Stimulated activated CD4-positive, alpha-beta T cell treated with anti-CD3 and anti-CD28 coated beads, Interleukin-12 subunit alpha, Interleukin-12 subunit beta, amount 100 ng/mL, for 4 hours (primary cell): ENCODE measurements around the gene STAG1.
"Not testable (repeated sequence)": the region's sequence is repeated elsewhere in the genome, so short reads cannot be mapped to it uniquely, and the experiment has no call there.

Experiments used
- DNase-seq: peaks from one replicate; pipeline ENCODE4 v3.0.0-alpha.2; 2020

STAG1 gene

GRCh38 chr3:136490646-136491405, 261.4 kb downstream of the STAG1 start:
- DNase-seq: no peak

GRCh38 chr3:136485777-136486176, 266.4 kb downstream of the STAG1 start:
- DNase-seq: no peak

- no peak for DNase-seq
Observed at GRCh38 chr3:136476280-136476679, 275.9 kb downstream of the STAG1 start.

DNA sequence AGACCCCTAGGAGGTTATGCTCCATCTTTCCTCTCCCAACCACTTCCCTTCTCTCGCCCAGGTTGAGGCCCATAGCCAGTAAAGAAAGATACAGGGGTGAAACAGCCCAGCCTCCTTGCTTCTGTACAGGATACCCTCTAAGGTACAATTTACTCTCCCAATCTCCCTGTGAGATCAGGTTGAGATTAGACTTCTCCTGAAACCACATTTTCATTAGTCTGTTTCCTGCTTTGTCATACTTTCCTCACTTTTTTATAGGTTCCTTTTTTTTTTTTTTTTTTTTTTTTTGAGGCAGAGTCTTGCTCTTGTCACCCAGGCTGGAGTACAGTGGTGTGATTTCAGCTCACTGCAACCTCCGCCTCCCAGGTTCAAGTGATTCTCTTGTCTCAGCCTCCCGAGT, 277.3 kb downstream of the STAG1 start:
- DNase-seq: not testable (repeated sequence)

DNA sequence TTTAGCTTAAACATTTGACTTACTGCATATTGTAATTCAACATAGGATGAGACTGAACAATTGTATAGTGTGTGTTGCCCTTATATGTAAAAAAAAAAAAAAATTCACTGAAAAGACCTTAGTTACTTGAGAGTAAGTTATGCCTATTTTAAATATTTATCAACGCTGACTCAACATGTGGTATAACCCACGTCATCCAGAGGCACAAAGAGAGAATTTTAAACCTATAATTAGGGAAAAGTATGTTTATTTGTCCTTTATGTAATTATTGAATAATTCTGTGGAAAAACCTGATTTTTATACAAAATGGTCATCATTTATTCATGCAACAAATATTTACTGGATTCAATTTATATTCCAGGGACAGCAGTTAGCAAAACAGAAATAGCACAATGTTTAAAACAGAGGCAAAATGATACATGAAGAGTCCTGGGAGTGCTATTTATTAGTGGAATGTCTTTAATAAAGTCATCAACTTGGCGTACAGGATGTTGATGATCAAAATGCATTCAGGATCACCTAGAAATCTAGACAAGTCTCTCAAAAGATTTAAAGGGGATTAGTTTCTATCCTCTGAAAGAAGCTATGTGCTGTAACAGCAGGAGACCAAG, 278.4 kb downstream of the STAG1 start:
- DNase-seq: no peak

DNA sequence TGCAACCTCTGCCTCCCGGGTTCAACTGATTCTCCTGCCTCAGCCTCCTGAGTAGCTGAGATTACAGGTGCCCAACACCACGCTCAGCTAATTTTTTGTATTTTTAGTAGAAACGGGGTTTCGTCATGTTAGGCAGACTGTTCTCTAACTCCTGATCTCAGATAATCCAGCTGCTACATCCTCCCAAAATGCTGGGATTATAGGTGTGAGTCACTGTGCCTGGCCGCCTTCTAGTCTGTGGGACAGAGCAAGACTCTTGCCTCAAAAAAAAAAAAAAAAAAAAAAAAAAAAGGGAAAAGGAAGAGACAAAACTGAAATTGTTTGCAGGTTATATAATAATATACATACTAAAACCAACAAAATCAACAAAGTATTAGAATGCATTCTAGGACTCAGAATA, 286.9 kb downstream of the STAG1 start:
- no peak for DNase-seq

- DNase-seq: no peak
Observed at GRCh38 chr3:136464502-136464901, 287.7 kb downstream of the STAG1 start.

- DNase-seq: no peak
Observed at GRCh38 chr3:136463170-136463569, 289.0 kb downstream of the STAG1 start.

GRCh38 chr3:136457793-136458192, 294.4 kb downstream of the STAG1 start:
- no peak for DNase-seq

GRCh38 chr3:136456196-136456595, 296.0 kb downstream of the STAG1 start:
- DNase-seq: no peak

- DNase-seq: no peak
Observed at GRCh38 chr3:136444581-136444980, 307.6 kb downstream of the STAG1 start.

GRCh38 chr3:136437043-136437442, 315.1 kb downstream of the STAG1 start:
- DNase-seq: no peak

- DNase-seq: no peak
Observed at GRCh38 chr3:136434429-136434828, 317.7 kb downstream of the STAG1 start.

DNA sequence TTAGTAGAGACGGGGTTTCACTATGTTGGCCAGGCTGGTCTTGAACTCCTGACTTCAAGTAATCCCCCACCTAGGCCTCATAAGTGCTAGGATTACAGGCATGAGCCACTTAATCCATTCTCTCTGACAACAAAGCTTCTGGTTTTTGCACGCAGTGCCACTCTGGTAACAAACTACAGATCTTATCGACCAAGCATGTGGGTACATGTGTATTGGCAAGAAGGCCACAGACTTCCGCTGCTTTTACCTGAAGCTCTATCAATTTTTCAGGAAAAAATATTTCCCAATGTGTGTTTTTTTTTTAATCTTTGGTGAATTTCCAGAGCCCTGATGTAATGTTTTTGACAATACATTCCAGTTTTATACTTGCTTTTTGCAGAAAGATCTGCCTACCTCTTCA, 319.5 kb downstream of the STAG1 start:
- DNase-seq: no peak

- no peak for DNase-seq
Observed at GRCh38 chr3:136428167-136428566, 324.0 kb downstream of the STAG1 start.

GRCh38 chr3:136427236-136427635, 324.9 kb downstream of the STAG1 start:
- DNase-seq: no peak

GRCh38 chr3:136414476-136414875, 337.7 kb downstream of the STAG1 start:
- no peak for DNase-seq

DNA sequence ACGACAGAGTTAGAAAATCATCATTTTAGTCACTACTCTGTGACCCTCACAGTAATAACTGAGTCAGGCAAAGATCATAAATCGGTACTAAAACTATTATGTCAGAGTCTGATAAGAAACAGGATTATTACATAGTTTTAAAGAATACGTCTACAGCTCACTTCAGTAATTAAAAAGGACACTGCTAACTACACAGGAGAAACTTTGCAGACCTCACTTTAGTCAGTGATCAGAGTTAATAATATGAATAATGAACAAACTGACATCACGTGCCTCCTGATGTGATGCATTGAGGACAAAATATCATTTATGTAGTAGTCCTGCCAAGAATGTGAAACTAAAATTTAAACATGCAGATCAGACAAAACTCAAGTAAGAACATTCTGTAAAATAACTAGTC, 339.9 kb downstream of the STAG1 start:
- DNase-seq: no peak

DNA sequence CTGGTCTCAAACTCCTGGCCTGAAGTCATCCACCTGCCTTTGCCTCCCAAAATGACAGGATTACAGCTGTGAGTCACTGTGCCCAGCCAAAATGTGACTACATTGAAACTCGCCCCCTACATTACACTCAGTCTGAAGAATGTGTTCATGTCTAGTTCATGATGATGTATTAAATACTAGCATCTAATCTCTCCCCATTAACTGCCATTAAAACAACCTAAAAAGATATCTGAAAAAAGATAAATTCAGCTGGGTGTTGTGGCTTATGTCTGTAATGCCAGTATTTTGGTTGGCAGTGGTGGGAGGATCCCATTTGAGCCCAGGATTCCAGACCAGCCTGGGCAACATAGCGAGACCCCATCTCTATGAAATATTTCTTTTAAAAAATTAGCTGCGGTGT, 342.6 kb downstream of the STAG1 start:
- DNase-seq: no peak

GRCh38 chr3:136404056-136404455, 348.1 kb downstream of the STAG1 start:
- DNase-seq: no peak

DNA sequence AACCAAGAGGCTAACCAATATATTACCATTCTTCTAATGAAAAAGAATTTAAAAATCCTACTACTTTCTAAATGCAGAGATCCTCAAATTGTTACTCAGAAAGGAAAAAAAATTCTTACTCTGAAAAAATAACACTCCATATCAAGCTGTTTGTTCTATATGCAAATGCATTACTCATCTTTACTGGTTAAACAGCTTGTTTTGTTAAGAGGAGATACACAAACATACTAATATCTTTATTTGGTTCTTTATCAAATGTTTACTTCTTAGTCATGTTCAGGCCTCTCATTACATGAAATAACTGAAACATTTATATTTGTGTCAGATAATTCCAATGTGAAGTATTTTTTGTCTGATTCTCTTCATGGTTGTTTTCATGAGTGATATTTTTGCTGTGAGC, 355.3 kb downstream of the STAG1 start:
- no peak for DNase-seq

GRCh38 chr3:136390574-136390973, 361.6 kb downstream of the STAG1 start:
- no peak for DNase-seq

DNA sequence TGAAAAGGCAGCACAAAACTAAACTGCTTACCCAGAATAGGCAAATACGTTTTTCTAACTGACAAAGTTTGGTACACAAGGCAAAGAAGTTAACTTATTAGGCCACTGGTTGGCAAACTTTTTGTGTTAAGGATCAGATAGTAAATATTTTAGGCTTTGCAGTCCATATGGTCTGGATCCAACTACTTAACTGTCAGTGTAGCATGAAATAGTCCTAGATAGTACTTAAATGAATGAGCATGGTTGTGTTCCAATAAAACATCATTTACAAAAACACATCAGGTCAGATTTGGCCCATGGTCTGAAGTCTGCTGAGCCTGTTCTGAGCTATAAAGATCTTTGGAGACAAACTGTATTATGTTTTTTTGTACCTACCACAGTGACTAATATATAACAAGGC, 365.1 kb downstream of the STAG1 start:
- DNase-seq: no peak

DNA sequence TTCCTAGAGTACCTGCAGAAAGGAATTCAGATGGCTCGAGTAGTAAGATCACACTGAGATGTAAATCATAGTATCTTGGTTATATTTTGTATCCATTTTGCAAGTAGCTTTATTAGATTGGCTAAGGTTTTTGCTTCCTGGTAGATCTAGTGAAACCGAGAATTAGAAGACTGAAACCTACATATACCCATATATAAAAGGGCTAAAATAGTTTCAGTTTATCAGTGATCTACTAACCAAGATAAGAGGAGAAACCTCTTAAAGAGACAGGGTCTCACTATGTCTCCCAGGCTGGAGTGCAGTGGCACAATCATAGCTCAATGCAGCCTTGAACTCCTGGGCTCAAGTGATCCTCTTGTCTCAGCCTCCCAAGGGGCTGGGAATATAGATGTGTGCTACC, 366.7 kb downstream of the STAG1 start:
- DNase-seq: no peak

DNA sequence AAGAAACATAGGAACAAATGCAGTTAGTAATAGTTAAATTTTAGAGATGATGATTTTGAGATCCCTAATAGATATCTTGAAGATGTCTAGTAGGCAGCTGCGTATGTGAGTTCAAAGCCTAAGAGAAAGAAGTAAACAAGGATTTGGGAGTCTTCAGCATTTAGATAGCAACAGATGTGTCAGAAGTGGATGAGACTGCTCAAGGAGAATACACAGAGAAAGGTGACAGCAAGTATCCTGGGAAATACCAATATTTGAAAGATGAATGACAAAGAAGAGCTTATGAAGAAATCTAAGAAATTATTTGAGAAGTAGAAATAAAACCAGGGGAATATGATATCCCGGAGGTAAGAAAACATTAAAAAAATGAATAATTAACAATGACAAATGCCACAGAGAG, 371.1 kb downstream of the STAG1 start:
- DNase-seq: no peak
